Activated gamma-delta T cell treated with Interleukin-2 at 50 U/mL for 16 hours (primary cell): ENCODE data around the gene BIRC7.
"Not testable (repeated sequence)": the region's sequence is repeated elsewhere in the genome, so short reads cannot be mapped to it uniquely, and the experiment has no call there.

ENCODE experiments used
- DNase-seq: peaks from one replicate; pipeline ENCODE4 v3.0.0-alpha.2; 2020

The BIRC7 gene

DNA sequence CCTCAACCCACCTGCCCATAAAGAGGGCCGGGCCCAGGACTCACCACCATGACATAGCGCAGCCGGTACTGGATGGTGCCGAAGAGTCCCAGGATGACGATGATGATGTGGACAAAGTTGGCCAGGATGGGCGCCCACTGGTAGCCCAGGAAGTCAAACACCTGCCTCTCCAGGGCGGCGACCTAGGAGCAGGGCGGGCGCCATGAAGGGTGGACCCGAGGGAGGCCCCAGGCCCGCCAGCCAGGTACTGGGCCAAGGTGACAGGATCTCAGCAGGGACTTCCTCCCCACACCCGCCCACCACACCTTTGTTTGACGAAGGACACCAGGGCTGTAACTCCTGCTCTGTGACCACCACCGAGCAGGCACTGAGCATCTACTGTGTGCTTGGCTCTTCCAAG, 14.2 kb downstream of the BIRC7 start:
- DNase-seq = no peak

DNA sequence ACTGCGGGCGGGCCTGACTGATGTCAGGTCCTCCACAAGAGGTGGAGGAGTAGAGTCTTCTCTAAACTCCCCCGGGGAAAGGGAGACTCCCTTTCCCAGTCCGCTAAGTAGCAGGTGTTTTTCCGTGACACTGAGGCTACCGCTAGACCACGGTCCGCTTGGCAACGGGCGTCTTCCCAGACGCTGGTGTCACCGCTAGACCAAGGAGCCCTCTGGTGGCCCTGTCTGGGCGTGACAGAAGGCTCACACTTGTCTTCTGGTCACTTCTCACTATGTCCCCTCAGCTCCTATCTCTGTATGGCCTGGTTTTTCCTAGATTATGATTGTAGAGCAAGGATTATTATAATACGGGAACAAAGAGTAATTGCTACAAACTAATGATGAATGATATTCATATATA, 15.6 kb downstream of the BIRC7 start:
- DNase-seq = not testable (repeated sequence)

DNA sequence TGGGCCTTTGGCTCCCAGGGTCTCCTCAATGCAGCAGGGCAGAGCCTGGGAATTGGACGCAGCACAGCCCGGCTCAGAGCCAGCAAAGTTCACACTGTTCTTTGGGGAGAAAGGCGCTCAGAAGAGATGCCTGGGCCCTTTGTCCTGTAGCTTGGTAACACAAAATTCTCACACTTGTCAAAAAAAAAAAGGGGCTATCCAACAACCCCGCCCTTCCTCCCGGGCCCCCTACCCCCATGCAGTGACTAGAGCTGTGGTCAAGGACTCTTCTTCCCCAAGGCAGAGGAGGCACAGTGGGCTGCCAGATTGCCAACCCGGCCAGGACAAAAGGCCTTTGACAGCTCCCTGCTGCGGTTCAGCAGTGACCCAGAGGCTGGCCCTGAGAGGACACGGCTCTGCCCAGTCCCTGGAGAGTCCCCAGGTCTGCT, 16.6 kb downstream of the BIRC7 start:
- no peak for DNase-seq

DNA sequence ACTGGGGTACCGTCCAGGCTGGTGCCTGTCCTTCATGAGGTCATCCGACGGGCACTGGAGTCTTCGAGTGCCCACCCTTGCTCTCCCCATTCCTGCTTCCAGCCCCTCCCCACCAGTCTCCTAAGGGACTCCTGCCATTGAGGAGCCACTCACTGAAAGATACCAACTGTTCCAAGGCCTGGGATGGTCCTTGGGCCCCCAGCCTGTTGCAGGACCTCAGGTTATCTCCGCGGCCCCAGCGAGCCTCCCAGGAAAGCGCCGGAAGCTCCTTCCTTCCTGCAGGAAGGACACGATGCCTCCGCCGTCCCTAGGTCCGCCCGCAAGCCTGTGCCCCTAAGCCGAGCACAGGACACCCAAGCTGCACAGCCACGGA, 17.3 kb downstream of the BIRC7 start:
- no peak for DNase-seq

DNA sequence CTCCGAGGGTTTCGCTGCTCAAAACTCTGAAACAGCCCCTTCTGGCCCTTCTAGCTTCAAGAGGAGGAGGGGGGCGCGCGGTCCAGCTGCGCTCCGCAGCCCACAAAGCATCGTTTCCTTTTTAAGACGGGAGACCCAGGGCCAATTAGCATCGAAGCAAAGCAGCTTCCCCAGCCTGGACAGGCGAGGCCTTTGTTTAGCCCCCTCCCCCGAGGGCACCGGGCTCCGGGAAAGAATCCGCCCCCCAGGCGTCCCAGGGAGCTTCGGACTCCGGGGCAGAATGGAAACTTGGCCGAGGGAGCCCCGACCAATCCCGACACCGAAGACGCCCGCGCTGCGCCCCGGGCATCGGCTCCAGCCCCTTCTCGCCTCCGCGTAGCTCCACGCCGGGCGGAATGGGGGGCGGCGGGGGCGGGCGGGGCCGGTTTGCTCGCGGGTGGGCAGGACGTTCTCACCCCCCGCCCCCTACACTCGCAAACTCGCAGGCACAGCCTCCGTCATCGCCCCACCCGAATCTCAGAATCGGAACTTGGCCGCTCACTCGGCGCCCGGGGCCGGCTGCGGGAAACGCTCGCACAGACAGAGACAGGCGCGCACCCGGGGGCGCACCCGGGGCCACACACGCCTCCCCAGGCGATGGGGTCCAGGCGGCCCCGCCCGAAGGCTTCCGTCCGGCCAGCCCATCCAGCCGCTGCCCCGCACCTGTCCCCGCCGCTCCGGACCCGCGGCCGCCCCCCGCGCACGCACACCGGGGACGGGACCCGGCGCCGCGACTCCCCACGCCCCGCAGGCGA, 17.9 kb downstream of the BIRC7 start:
- DNase-seq = no peak

DNA sequence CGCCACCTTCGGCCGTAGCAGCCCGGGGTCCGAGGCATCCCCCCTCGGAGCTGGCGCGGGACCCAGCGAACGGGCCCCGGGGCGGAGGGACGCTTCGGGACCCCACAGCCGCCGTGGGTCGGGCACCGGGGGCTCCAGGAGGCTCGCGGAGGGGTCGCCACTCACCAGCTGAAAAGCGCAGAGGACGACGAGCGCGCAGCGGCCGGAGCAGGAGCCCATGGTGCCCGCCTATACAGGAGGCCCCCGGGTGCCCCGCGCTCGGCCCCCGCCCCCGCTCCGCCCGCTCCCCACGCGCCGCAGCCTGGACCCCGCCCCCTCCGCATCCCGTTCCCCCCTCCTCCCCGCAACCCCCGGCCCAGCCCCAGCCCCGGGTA, 18.5 kb downstream of the BIRC7 start, which contains the start of gene NKAIN4:
TSS of gene NKAIN4 (minus strand) at position 232 of the 374 bp plus-strand sequence. CDS start at position 219, 13 bp downstream.
- no peak for DNase-seq

DNA sequence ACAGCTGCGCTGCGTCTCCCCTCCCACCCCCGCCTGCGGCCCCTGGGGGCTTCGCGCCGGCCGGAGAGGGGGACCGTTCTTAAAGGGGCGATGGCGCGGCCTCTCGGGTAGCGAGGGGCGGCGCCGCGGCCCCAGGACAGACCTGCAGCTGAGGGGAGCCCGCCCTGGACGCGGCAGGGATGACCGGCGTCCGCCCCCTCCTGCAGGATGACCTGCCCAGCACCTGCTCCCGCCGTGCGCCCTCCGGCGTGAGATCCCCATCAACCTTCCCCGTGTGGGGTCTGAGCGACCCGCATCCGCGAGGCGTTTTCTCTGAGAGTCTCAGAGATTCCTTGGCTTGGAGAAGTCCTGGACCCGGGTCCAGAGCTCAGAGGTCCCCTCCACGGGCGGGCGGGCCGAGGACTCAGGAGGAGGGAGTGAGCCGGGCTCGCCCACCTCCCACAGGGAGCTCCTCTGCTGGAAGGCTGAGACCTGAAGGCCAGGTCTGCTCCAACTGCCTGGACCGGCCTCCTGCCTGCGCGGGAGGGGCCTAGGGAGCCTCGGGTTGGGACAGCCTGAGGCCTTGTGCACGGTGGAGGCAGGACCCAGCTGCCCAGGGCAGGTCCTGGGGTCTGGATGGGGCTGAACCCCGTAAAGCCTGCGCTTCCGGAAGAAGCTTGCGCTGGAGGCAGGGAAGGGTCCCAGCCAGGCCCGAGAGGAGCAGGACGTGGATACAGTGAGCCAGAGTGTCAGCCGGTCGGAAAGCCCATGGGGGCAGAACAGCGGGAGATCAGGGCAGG, 19.1 kb downstream of the BIRC7 start:
- no peak for DNase-seq

DNA sequence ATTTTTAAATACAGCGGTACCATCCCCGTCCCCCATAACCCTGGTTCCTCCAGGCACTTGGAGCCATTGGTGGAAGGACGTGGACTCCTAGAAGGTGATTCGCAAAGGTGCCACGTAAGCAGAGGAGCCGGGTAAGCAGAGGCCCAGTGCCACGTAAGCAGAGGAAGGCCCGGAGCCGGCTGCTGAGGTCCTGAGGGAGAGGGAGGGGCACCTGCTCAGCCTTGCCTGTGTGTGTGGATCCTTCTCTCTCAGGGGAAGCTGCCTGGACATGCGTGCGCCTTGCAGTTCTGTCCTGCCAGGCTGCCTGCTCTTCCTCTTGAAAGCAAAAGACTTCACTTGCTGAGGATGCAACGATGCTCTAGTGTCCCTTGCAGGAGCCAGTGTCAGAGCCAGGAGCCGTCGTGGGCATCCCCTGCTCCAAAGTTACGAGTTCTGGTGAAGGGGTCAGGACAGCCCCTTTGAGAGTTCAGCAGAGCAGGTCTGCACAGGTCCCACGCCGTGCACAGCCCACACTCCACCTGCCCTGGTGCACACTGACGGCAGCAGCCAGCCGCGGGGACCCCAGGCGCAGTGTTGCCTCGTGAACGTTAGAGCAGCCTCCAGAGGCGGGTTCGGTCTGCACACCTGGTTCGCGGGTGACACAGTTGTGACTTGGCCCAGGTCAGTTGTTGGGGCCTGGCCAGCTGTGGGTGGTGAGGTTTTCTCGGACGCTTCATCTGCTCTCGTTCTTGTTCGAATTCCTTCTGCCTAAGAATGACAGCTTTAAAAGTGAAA, 20.4 kb downstream of the BIRC7 start:
- DNase-seq = no peak

DNA sequence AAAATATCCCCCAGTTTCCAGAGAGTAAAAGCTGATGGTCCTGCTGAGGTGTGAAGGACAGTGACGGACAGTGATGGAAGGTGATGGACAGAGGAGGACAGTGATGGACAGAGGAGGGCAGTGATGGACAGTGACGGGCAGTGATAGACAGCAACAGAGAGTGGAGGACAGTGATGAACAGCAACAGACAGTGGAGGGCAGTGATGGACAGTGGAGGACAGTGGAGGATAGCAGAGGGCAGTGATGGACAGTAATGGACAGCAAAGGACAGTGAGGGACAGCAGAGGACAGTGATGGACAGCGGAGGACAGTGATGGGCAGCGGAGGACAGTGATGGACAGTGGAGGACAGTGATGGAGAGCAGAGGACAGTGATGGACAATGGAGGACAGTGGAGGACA, 21.2 kb downstream of the BIRC7 start:
- no peak for DNase-seq

DNA sequence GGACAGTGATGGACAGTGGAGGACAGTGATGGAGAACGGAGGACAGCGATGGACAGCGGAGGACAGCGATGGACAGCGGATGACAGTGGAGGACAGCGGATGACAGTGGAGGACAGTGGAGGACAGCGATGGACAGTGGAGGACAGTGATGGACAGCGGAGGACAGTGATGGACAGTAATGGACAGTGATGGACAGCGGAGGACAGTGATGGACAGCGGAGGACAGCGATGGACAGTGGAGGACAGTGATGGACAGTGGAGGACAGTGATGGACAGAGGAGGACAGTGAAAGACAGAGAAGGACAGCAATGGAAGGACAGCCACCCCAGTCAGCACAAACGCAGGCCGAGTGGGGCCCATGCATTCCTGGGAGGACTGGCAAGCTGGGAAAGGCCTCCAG, 21.9 kb downstream of the BIRC7 start:
- no peak for DNase-seq

DNA sequence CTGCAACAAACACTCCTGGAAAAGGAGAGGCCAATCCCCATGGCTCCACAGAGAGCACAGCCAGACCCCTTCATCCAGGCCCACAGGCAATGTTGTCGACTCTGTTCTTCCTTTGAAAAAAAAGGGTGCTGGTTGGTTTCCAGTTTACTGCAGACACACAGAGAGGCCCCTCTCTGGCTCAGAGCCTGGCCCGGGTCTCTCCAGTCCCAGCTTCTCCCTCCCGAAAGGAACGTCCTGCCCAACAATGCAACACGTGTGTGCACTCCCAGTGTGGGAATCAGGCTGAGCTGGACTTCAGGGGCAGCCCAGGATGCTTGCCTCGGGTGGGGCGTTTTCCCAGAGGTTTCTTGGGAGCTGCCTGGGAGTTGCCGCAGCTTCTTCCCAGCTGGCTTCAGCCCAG, 23.1 kb downstream of the BIRC7 start:
- no peak for DNase-seq

DNA sequence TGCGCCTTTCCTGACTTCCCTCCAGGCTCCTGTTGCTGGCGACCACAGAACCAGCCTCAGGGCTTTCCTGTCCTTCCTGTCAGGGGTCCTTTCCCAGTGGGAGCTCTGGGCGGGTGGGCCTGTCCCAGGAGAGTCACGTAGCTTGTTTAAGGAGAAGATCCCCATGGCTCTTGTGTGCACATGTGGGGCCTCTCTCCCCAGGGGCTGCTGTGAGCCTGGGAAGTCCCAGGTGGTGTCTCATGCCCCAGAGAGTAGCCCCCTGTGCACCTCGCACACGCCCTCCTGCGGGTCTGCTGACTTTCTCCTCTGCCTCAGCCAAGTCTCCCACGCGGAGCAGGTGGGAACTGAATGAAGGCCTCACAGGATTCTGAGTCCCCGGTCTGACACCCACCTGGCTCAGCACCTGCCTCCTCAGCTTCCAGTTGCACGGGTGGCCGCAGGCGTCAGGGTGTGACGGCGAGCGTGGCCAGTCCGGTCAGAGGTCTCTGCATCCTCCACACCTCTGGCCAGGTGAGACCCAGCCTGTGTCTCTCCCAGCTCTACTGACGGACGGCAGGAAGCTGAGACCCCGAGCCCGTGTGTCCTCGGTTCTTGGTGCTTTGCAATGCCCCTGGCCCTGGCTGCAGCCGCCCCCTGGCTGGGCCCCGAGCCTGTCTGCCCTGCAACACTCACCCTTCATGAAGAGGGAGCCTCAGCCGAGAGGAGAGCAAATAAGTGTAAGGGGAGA, 24.2 kb downstream of the BIRC7 start:
- no peak for DNase-seq

DNA sequence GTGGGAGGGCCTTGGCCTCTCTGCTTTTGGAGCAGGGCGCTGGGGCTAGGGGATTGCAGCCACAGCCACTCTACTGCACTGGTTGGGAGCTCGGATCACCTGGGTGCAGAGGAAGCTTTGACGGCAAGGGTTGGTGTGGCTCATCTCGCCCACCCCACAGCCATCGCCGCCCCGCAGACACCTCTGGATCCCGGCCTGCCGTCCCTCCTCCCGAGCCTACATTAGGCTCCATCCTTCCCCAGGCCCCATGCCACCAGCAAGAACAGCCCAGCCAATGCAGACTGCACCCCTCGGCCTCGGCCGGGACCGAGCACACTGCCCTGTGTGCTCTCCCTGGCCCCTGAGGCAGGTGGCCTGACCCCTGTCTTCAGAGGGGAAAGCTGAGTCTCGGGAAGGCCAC, 24.8 kb downstream of the BIRC7 start:
- DNase-seq = no peak

DNA sequence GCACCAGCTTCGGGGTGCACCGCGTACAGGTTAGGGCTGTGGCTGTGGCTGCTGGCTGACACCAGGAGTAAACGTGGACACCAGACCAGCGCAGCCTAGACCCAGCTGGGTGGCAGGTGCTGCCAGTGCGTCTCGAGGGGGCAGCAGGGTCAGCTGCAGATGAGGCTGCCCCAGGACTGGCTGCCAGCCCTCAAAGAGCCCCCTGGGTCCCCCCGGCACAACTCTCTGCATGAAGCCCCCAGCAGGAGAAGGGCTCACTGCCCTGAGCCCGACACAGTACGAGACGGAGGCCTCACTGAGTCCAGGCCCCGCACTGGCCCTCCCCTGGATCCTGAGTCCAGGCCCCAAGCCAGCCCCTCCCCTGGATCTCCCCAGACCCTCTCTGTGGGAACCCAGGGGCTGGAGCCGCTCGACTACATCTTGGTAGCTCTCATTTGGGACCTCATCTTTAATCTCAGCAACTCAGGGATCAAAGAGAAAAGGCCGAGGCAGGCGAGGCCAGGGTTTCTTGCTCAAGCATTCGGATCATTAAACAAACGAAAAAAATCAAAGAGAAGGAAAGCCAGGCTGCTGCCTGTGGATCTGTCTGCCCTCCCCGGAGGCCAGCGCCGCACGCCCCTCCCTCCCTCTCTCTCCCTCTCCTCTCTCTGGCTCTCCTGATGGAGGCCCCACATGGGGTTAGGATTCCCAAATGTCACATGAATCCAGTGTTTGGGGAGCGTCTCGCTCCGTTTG, 25.5 kb downstream of the BIRC7 start:
- DNase-seq = no peak

DNA sequence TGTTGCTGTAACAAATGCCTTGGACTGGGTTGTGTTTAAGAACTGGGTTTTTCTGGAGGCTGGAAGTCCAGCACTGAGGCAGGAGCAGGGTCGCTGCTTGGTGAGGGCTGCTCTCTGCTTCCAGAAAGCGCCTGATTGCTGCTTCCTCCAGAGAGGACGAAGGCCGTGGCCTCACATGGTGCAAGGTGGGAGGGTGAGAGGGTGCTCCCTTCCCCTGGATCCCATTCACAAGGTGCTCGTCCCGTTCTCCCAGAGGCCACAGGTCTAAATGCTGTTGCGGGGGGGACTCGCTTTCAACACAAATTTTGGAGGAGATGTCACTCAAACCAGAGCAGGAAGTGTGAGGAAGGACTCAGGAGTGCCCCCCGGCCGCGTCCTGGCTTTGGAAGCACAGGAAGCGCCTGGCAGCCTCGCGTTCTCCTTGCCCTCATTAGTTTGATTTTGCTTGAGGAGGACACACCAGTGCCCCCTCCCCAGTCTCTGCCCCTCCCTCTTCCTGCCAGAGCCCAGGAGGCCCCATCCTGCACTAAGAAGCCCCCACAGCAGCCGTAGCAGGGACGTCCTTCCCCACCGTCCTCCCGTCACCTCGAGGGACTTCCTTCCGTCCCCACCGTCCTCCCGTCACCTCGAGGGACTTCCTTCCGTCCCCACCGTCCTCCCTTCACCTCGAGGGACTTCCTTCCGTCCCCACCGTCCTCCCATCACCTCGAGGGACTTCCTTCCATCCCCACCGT, 26.3 kb downstream of the BIRC7 start:
- DNase-seq = no peak

DNA sequence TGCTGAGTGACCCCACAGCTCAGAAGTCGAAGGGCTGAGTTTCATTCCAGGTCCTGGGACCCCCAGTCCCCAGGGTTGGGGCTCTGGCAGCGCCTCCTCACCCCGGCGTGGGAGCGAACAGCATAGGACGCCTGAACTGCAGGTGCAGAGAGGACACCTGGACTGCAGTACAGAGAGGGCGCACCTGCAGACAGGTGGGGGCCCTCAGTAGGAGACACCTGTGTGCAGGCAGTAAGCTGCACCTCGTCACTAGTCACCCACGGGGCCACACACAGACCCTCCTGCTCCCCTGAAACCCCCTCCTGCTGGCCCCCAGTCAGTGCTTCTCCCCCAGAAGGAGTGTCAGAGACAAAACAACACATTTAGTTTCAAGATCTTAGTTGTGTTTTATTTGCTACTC, 27.1 kb downstream of the BIRC7 start:
- no peak for DNase-seq

DNA sequence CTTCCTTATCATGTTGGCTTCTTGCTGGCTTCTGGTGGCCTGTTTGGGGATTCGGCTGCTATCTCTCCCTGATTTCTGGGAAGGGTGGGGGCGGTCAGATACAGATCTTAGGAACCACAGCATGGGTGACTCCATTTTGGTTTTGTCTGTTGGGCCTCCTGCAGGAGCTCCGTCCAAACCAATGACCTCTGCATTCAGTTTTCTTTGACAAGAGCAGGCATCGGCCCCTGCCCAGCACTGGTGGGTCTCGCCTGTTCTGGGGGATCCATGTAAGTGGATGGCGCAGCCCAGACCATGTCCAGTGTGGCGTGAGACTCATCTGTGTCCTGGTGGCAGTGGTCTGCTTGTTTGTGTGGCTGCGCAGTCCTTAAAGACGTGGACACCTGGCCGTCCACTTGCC, 28.3 kb downstream of the BIRC7 start:
- DNase-seq = no peak

DNA sequence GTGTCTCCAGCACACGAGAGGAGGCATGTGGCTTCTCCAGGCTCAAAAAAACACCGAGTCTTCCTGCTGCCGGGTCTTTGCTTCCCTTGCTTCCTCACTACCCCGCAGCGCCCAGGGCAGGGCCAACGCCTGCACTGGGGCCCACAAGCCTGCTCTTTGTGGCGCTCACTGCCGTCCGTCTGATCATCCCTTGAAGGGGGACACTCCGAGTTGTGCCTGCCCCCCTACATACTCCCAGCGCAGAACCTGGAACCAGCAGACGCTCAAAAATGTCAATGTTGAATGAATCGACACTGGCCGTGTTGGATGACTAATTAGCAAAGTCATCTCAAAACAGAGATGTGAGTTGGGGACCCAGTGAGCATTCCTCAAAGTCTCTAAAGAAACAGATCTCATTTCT, 28.8 kb downstream of the BIRC7 start:
- DNase-seq = no peak

DNA sequence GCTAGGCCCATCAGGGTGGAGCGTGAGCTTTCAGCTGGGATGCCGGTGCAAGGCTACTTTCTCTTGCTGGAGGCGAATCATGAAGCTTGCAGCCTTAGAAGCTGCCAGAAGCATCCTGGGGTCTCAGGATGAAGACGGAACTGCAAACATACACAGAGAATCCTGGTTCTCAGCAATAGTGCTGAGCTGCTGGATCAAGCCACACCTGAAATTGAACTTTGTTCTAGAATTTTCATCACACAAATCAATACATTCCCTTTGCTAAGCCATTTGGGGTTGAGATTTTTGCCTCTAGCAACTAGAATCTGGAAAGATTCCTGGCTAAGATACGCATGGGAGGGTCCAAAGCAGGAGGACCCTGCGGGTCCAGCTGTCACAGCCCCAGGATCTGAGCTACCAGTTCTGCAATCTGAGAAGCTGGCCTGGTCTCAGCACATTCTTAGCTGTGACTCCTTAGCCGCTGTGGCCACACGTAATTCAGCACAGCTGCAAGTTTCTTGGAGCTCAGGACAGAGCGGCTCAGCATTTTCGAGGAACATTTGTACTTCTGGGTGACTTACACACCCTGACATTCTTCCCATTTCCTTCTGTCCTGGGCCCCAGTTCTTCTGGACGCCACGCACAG, 30.3 kb downstream of the BIRC7 start:
- no peak for DNase-seq

DNA sequence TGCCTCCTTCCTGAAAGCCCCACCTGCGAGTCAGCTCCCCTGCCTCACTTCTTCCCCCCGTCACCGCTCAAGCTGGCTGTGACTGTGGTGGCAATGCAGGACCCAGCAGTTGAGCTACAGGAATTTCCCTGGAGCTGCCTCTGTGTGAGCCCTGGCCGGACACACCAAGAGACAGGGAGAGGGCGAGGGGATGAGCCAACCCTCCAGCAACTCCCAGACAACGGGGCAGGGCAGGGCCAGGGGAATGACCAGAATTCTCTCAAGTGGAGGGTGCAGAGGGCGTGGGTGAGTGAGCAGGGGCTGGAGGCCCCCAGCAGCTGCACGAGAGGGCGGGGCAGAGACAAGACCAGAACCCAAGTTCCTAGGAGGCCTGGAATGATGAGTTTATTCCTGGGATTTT, 32.0 kb downstream of the BIRC7 start:
- no peak for DNase-seq

DNA sequence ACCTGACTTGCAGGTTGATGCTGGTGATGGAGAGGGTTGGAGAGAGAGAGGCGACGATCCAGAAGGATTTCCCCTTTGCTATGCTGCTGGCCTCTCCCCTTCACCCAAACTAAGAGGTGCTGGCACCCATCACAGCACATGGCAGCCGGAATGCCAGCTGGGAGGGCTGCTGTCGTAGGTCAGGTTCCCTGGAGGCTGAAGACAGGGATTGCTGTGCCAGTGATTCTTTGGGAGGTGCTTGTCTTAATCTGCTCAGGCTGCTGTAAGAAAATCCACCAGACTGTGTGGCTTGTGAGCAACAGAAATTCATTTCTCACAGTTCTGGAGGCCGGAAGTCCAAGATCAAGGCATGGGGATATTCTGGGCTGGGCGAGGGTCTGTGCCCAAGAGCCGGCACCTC, 32.6 kb downstream of the BIRC7 start:
- DNase-seq = no peak
